Activated naive CD8-positive, alpha-beta T cell (primary cell): ENCODE measurements around the gene DRGX.

Experiments used
- H3K27ac Mint-ChIP-seq: one replicate; pipeline ENCODE4 v1.8.0; 2021; ENCODE audit warnings: mixed read lengths
- H3K27me3 Mint-ChIP-seq: one replicate; pipeline ENCODE4 v1.8.0; 2021; ENCODE audit warnings: mixed read lengths
- H3K36me3 Mint-ChIP-seq: one replicate; pipeline ENCODE4 v1.8.0; 2021; ENCODE audit warnings: mixed read lengths
- H3K4me1 Mint-ChIP-seq: one replicate; pipeline ENCODE4 v1.8.0; 2021; ENCODE audit warnings: low read depth, mixed read lengths
- H3K4me3 Mint-ChIP-seq: one replicate; pipeline ENCODE4 v1.8.0; 2021; ENCODE audit warnings: mild to moderate bottlenecking, mixed read lengths
- H3K9me3 Mint-ChIP-seq: one replicate; pipeline ENCODE4 v1.8.0; 2021; ENCODE audit warnings: low read depth, mixed read lengths

The DRGX gene

GRCh38 chr10:49381111-49381900 is 14.6 kb downstream of the DRGX start:
- H3K36me3 Mint-ChIP-seq = no peaks in the 10 kb centered on the region
- H3K4me1 Mint-ChIP-seq = no peaks in the 10 kb centered on the region
- no peaks in the 10 kb centered on the region for H3K9me3 Mint-ChIP-seq
- no peak overlapping the region for H3K4me3 Mint-ChIP-seq
- no peak overlapping the region for H3K27ac Mint-ChIP-seq
- peaks cover 3% of the 10 kb centered on the region for H3K27me3 Mint-ChIP-seq

GRCh38 chr10:49379596-49380410 is 16.1 kb downstream of the DRGX start:
- Mint-ChIP-seq H3K4me3 (no peak overlapping the region), H3K36me3 (no peaks in the 10 kb centered on the region), H3K27ac (no peak overlapping the region), H3K27me3 (peaks cover 5% of the 10 kb centered on the region), H3K4me1 (no peaks in the 10 kb centered on the region), H3K9me3 (no peaks in the 10 kb centered on the region)

GRCh38 chr10:49377256-49377655 is 18.6 kb downstream of the DRGX start:
- Mint-ChIP-seq H3K4me1 (no peaks in the 10 kb centered on the region), H3K27ac (no peak overlapping the region), H3K27me3 (peaks cover 3% of the 10 kb centered on the region), H3K9me3 (no peaks in the 10 kb centered on the region), H3K4me3 (no peak overlapping the region), H3K36me3 (no peaks in the 10 kb centered on the region)

- no peaks in the 10 kb centered on the region for H3K4me1 Mint-ChIP-seq
- no peaks in the 10 kb centered on the region for H3K9me3 Mint-ChIP-seq
- H3K27ac Mint-ChIP-seq = no peak overlapping the region
- no peak overlapping the region for H3K4me3 Mint-ChIP-seq
- H3K36me3 Mint-ChIP-seq = no peaks in the 10 kb centered on the region
- H3K27me3 Mint-ChIP-seq = peaks cover 2% of the 10 kb centered on the region
These were observed 20.3 kb downstream of the DRGX start for GRCh38 chr10:49375611-49376010.

GRCh38 chr10:49374740-49375139 is 21.1 kb downstream of the DRGX start:
- Mint-ChIP-seq H3K9me3 (no peaks in the 10 kb centered on the region), H3K4me1 (no peaks in the 10 kb centered on the region), H3K27me3 (peaks cover 4% of the 10 kb centered on the region), H3K27ac (no peak overlapping the region), H3K4me3 (no peak overlapping the region), H3K36me3 (no peaks in the 10 kb centered on the region)

- Mint-ChIP-seq H3K36me3 (no peaks in the 10 kb centered on the region), H3K4me1 (no peaks in the 10 kb centered on the region), H3K27ac (no peak overlapping the region), H3K4me3 (no peak overlapping the region), H3K9me3 (no peaks in the 10 kb centered on the region), H3K27me3 (peaks cover 5% of the 10 kb centered on the region)
These were observed 22.5 kb downstream of the DRGX start for GRCh38 chr10:49373361-49373760.

GRCh38 chr10:49371967-49372366 is 23.9 kb downstream of the DRGX start:
- Mint-ChIP-seq H3K4me3 (no peak overlapping the region), H3K9me3 (no peaks in the 10 kb centered on the region), H3K27ac (no peak overlapping the region), H3K27me3 (peaks cover 7% of the 10 kb centered on the region), H3K4me1 (no peaks in the 10 kb centered on the region), H3K36me3 (no peaks in the 10 kb centered on the region)

GRCh38 chr10:49370326-49371100 is 25.4 kb downstream of the DRGX start:
- Mint-ChIP-seq H3K9me3 (no peaks in the 10 kb centered on the region), H3K4me1 (no peaks in the 10 kb centered on the region), H3K36me3 (no peaks in the 10 kb centered on the region), H3K27ac (no peak overlapping the region), H3K27me3 (peaks cover 7% of the 10 kb centered on the region), H3K4me3 (no peak overlapping the region)

GRCh38 chr10:49369216-49370162 is 26.4 kb downstream of the DRGX start:
- Mint-ChIP-seq H3K4me3 (no peak overlapping the region), H3K36me3 (no peaks in the 10 kb centered on the region), H3K27ac (no peak overlapping the region), H3K9me3 (no peaks in the 10 kb centered on the region), H3K27me3 (peaks cover 5% of the 10 kb centered on the region), H3K4me1 (no peaks in the 10 kb centered on the region)

GRCh38 chr10:49368256-49368655 is 27.6 kb downstream of the DRGX start:
- Mint-ChIP-seq H3K9me3 (no peaks in the 10 kb centered on the region), H3K27ac (no peak overlapping the region), H3K27me3 (peaks cover 5% of the 10 kb centered on the region), H3K36me3 (no peaks in the 10 kb centered on the region), H3K4me3 (no peak overlapping the region), H3K4me1 (no peaks in the 10 kb centered on the region)

- no peaks in the 10 kb centered on the region for H3K9me3 Mint-ChIP-seq
- H3K36me3 Mint-ChIP-seq = no peaks in the 10 kb centered on the region
- no peaks in the 10 kb centered on the region for H3K4me1 Mint-ChIP-seq
- H3K4me3 Mint-ChIP-seq = no peak overlapping the region
- H3K27me3 Mint-ChIP-seq = peaks cover 5% of the 10 kb centered on the region
- H3K27ac Mint-ChIP-seq = no peak overlapping the region
These were observed 28.3 kb downstream of the DRGX start for GRCh38 chr10:49367600-49367999.

- no peaks in the 10 kb centered on the region for H3K9me3 Mint-ChIP-seq
- H3K27me3 Mint-ChIP-seq = peaks cover 5% of the 10 kb centered on the region
- H3K4me1 Mint-ChIP-seq = no peaks in the 10 kb centered on the region
- H3K36me3 Mint-ChIP-seq = no peaks in the 10 kb centered on the region
- H3K4me3 Mint-ChIP-seq = no peak overlapping the region
- no peak overlapping the region for H3K27ac Mint-ChIP-seq
These were observed 29.4 kb downstream of the DRGX start for GRCh38 chr10:49366460-49366859.

- H3K36me3 Mint-ChIP-seq = no peaks in the 10 kb centered on the region
- H3K27me3 Mint-ChIP-seq = peaks cover 5% of the 10 kb centered on the region
- H3K4me1 Mint-ChIP-seq = no peaks in the 10 kb centered on the region
- no peak overlapping the region for H3K27ac Mint-ChIP-seq
- H3K9me3 Mint-ChIP-seq = no peaks in the 10 kb centered on the region
- no peak overlapping the region for H3K4me3 Mint-ChIP-seq
These were observed 30.0 kb downstream of the DRGX start for GRCh38 chr10:49365675-49366415.

GRCh38 chr10:49365275-49365674 is 30.6 kb downstream of the DRGX start:
- Mint-ChIP-seq H3K36me3 (no peaks in the 10 kb centered on the region), H3K4me1 (no peaks in the 10 kb centered on the region)

More at GRCh38 chr10:49365275-49365674, 30.6 kb downstream of the DRGX start:
- no peak overlapping the region for H3K4me3 Mint-ChIP-seq
- H3K27ac Mint-ChIP-seq = no peak overlapping the region
- H3K9me3 Mint-ChIP-seq = no peaks in the 10 kb centered on the region
- H3K27me3 Mint-ChIP-seq = peaks cover 3% of the 10 kb centered on the region
